GM12891 (cell line): ENCODE measurements around the gene URI1.

Experiments used
- DNase-seq: peaks from one replicate; pipeline ENCODE4 v3.0.0; 2011; ENCODE audit warnings: low spot score; ENCODE audit not compliant: insufficient read length
- FAIRE-seq: peaks from 2 replicates; lab custom pipeline; 2011; peaks lifted over from hg19 to GRCh38; lab: Jason Lieb, UNC
- PAX5 ChIP-seq: IDR thresholded peaks from 2 replicates; pipeline ENCODE4 v1.6.1; 2011; ENCODE audit warnings: low read length, moderate library complexity, mild to moderate bottlenecking; ENCODE audit not compliant: insufficient read depth, severe bottlenecking
- POLR2A ChIP-seq: IDR thresholded peaks from 2 replicates; pipeline ENCODE4 v1.6.1; 2011; ENCODE audit warnings: low read depth, low read length, control low read depth
- POLR2AphosphoS5 ChIP-seq: IDR thresholded peaks from 2 replicates; pipeline ENCODE4 v1.6.1; 2011; ENCODE audit warnings: low read depth, low read length, control low read depth
- POU2F2 ChIP-seq: IDR thresholded peaks from 2 replicates; pipeline ENCODE4 v1.6.1; 2011; ENCODE audit warnings: low read depth, mild to moderate bottlenecking, control low read depth, low read length, moderate library complexity
- SPI1 ChIP-seq: IDR thresholded peaks from 2 replicates; pipeline ENCODE4 v1.6.1; 2011; ENCODE audit warnings: low read depth, low read length, control low read depth
- TAF1 ChIP-seq: IDR thresholded peaks from 2 replicates; pipeline ENCODE4 v1.6.1; 2011; ENCODE audit warnings: low read depth, low read length, control low read depth

URI1 gene

DNA sequence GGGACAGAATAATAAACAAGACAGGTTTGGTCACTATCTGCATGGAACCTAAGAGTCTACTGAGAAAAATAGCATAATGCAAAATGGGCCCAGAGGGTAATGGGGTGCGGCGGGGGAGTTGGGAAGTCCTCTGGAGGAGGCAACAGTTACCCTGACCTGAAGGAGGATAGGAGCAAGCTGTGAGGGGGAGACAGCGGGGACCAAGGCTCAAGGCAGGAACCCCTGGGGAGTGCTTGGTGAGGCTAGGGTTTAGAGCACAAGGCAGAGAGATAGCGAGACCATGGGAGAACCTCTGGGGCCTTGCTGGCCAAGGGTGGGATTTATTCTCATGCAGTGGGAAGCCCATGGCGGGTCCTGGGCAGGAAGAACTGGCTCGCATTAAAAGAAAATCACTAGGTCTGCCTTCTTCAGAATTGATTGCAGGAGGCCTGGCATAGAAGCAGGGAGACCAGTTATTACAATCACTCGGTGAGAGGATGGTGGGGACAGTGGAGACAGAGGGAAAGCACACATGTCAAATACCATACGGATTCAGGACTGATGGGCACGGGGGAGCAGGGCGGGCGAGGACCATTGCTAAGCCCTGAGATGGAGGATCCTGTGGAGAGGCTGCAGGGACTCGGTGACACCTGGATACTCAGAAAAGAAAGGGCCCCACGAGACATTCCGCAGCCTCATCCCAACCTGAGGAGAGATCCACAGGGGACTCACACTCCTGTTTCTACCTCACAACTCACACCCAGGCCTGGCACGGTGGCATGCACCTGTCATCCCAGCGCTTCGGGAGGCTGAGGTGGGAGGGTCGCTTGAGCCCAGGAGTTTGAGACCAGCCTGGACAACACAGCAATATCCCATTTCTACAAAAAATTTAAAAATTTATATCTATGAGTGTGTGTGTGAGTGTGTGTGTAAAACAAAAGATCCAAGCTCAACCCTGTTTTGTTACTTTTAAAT lies 110.4 kb downstream of the URI1 start:
- FAIRE-seq: no peak
- no peak for DNase-seq
- no peak for TF ChIP-seq PAX5
- TF ChIP-seq TAF1: no peak
- TF ChIP-seq SPI1: no peak
- TF ChIP-seq POU2F2: no peak

DNA sequence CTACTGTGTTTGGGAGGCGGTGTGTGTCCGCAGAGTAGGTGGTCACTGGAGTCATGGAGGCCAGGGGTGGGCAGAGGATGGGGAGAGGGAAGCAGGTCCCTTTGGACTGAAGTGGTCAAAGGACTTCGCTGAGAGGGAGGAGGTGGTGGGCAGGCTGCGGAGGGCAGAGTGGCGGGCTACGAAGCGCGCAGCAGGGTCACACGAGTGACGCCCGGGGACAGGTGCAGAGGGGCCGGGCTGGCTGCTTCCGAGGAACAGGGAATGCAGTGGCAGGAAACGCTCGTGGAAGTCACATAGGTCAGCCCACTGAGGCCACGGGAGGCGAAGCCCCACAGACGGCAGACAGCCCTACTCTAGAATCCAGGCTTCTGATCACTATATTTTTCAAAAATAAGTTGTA lies 111.5 kb downstream of the URI1 start:
- TF ChIP-seq PAX5 (no peak), POLR2A (no peak), TAF1 (no peak), POLR2AphosphoS5 (no peak), SPI1 (no peak), POU2F2 (no peak)
- FAIRE-seq: no peak
- no peak for DNase-seq

- no peak for DNase-seq
- no peak for TF ChIP-seq POLR2A
- TF ChIP-seq TAF1: no peak
- no peak for TF ChIP-seq POU2F2
- no peak for TF ChIP-seq PAX5
- TF ChIP-seq POLR2AphosphoS5: no peak
- TF ChIP-seq SPI1: no peak
- FAIRE-seq: no peak
Measured at GRCh38 chr19:30054210-30054609, 112.2 kb downstream of the URI1 start.

- TF ChIP-seq POU2F2 (no peak), SPI1 (no peak)
- FAIRE-seq (no peak), DNase-seq (no peak)
Measured at GRCh38 chr19:30056580-30056979, 114.5 kb downstream of the URI1 start.

GRCh38 chr19:30059741-30060457 lies 117.9 kb downstream of the URI1 start:
- FAIRE-seq: no peak

DNA sequence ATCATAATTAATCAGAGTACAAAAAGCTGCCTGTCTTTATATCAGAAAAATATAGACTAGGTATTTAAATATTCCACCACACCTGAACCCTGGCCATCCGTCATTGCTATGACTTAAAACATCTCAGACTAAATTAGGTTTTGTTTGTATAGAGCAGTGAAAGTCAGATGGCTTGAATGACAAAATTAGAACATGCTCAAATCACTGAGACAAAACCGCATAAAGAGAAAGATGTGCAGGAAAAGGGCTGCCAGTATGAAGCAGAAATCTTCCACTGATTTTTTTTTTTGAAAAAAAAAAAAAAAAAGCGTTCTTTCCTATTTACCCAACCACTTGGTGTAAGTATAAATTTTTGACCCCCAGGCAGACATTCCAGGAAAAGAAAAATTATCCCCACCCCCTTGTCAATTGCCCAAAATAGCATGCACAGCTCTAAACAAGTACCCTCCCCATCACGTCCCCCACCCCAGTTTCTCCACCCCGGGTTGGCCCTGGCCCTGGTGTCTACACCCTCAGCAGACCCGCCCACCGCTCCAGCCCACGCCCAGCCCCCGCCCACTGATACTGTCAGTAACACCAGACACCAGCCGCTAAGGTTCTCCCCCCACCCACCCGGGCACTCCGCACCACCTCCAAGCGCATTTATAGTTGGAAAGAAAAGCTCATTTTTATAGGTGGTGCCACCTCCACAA lies 118.6 kb downstream of the URI1 start:
- no peak for FAIRE-seq
- DNase-seq: no peak
- TF ChIP-seq TAF1 (no peak), SPI1 (no peak), POU2F2 (no peak), PAX5 (no peak), POLR2A (no peak), POLR2AphosphoS5 (no peak)

More at GRCh38 chr19:30059741-30060457, 117.9 kb downstream of the URI1 start:
- no peak for DNase-seq
- TF ChIP-seq POLR2AphosphoS5: no peak
- no peak for TF ChIP-seq SPI1
- TF ChIP-seq TAF1: no peak
- no peak for TF ChIP-seq PAX5
- no peak for TF ChIP-seq POU2F2
- TF ChIP-seq POLR2A: no peak

DNA sequence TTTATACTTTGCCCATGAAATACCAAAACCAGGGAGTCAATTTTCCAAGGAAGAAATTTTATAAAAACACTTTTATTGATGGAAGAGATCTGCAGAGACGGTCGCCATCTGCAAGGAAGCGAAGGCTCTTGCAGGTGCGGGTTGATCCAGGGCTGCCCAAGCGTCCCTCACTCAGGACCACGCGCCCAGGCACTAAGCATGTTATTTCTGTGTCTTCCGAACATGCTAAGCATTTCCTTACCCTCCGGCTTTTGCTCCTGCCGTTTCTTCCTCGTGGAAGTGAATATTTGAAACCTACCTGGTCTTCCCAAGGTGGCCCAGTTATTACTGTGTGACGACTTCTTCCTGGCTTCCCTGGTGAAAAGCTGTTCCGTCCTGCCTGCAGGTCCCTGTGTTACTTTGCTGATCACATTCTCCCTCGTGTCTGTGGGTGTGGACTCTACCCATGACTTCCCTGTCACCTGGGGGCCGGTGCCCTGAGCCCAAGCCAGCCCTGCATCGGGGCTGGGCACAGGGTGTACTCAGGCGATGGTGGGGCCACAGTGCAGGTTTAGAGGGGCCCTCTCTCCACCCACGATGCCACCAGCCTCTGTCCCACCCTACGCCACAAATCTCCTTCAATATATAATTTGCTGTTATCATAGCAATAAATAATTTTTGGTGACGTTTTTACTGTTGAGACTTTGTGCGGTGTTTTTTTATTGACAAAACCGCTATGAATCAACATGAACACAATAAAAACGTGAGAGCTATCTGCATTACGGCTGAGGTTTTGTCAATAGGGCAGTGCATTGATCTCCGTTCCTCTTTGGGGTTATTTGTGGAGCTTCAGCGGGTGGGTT lies 119.4 kb downstream of the URI1 start:
- no peak for DNase-seq
- TF ChIP-seq TAF1: no peak
- FAIRE-seq: no peak

GRCh38 chr19:30062065-30062906 lies 120.2 kb downstream of the URI1 start:
- TF ChIP-seq POLR2AphosphoS5: no peak
- TF ChIP-seq POU2F2: no peak
- no peak for TF ChIP-seq SPI1
- TF ChIP-seq PAX5: no peak
- no peak for TF ChIP-seq POLR2A
- TF ChIP-seq TAF1: no peak
- no peak for FAIRE-seq

More at GRCh38 chr19:30062065-30062906, 120.2 kb downstream of the URI1 start:
- no peak for DNase-seq
